HG03469 (cell line): ENCODE data around the gene EFNA2.

Source experiments
- ATAC-seq: cut with Tn5 transposase; IDR thresholded peaks from one replicate; pipeline ENCODE4 v1.9.1; 2021; ENCODE audit warnings: mild to moderate bottlenecking, moderate library complexity, moderate number of reproducible peaks; ENCODE audit not compliant: unreplicated experiment

EFNA2 gene

DNA sequence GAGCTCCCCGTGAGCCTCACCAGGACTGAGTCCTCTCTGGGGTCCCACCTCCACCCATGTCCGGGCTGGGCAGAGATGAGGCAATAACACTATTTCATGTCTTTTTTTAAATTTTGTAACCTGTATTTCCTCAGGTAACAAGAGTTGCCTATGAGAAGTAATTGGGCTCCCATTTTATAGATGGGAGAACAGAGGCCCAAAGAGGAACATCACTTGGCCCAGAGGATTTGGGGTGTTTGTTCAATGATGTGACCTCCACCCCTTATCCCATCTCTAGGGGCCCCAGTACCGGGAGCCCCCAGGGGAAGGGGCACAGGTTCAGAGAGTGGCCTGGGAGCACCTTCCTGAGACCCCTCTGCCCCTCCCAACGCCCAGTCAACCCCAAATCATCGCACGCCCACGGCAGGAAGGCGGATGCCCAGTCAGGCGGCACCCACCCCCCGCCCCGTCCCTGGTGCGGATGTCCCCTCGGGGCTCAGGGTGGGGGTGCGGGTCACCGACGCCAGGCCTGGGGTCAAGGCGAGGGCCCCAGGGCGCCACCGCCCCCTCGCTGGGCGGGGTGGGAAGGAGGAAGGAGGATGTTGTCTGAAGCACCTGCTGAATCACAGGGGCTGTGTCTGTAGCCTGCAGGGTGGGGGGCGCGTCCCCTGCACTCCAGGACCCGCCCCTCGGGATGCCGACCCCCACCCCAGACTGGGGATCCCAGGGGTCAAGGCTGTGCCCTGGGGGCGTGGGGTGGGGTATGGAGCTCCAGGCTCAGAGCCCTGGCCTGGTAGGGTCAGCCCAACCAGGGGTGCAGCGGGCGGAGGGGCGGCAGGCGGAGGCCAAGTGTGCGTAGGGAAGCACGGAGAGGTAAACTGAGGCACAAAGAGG, 25.6 kb upstream of the EFNA2 start:
- ATAC-seq = peak; percentile 0

DNA sequence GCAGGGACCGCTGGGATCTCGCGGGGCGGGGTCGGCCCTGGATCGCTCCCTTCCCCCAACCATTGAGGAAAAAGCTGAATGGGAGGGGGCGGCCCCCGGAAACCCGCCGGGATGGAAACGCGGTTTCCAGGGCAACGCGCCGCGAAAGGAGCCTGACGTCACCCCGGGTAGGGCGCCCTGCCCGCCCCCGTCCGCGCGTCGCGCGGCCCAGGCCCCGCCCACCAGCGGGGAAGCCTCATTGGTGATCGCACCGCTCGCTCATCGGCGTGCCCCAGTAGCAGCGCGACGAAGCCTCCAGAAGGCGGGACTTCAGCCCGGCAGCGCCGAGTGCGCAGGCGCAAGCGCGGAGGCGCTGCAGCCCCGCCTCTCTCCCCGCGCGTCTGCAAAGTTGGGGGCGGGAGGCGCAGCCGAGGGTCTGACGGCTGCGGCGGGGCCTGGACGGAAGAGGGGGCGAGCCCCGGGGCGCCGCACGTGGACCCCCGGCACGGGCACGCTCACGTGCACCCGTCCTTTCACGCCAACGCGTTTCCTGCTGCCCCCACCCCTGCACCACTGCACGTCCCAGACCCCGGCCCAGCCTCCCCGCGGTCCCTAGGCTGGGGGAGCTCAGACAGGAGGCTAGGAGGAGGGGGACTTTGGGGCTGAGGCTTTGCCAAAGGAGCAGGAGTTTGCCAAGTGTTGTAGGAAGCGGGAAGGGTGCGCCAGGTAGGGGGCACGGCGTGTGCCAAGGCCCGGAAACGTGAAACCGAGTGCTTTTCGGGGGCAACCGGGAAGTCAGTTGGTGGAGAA, 24.7 kb upstream of the EFNA2 start:
- ATAC-seq = peak; percentile 34

DNA sequence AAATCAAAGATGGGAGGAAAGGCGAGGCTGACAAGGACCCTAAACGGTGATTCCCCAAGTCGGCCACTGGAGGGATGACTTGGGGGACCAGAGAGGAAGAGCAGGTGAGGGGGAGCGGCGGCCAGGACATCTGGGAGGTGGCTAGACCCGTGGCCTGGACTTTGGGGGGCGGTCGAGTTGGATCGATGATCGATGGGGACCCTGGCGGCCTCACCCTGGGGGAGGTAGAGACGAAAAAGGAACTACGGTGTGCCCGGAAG, 24.2 kb upstream of the EFNA2 start:
- ATAC-seq = no peak

DNA sequence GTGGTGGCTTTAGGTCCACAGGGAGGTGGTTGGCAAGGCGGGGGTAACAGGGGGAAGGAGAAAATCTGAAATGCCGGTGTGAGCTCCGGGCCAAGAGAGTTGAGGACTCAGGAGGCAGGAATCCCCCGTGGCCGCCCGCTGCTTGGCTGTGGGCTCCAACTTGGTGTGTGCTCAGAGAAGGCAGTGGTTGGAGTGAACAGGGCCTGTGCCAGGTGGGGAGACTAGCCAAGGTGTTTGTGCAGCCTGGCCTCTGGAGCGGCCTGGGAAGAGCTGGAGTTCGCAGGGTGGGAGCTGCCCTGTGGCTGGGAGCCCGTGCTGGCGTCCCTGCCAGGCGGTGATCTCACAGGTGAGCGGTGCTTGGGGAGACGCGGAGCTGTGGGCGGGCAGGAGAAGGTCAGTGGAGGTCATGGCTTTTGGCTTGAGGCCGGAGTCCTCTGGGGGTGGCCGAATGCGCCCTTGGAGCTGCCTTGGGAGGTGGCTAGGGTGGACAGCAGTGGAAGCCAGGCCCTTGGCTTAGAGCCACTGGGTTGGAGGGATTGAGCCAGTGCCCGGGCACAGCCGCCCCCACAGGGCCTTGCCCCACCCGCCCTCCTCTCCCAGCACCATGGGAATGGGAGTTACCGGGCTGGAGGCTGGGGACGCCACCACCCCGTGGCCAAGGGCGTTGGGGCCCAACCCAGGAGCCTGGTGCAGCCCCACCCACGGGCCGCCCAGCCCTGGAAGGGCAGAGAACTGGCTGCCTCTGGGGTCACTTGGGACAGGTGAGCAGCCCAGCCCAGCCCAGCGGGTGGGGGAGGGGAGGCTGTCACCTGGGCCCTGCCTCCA, 23.7 kb upstream of the EFNA2 start:
- no peak for ATAC-seq

DNA sequence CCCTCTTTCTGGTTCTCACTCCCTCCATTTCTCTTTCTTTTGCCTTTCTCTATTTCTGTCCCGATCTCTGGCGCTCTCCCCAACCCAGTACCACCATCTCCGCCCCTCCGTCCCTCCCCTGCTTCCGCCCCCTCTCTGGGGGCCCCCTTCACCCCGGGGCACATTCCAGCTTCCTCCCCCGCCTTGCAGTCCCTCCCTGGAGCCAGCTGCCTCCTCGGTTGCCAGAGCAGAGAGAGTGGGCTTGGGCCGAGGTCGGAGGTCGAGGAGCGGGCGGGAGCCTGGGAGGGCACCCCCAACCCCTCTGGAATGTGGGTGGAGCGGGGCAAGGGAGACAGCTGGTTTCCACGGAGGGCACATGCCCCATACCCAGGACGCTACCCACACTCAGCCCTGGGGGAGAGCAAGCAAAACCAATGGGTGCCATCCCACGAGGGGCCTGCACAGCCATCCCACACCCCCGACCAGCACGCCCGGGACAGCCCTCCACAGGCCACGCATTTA, 23.0 kb upstream of the EFNA2 start:
- ATAC-seq = no peak

DNA sequence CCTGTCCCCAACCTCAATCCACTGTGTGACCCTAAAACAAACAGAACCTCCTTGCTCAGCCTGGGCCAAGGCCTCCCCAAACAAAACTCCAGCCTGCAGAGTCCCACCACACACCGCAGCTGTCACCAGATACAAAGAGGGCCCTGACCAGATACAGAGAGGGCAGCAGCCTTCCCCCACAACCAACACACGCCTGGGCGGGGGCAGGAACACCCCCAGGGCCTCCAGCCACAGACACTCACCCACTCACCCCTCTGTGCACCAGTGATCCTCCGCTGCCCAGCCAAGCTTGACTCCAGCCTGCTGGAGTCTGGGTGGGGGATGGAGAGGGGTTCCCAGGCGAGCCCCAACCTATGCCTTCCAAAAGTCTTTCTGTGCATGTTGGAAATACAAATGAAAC, 22.5 kb upstream of the EFNA2 start:
- ATAC-seq = no peak

DNA sequence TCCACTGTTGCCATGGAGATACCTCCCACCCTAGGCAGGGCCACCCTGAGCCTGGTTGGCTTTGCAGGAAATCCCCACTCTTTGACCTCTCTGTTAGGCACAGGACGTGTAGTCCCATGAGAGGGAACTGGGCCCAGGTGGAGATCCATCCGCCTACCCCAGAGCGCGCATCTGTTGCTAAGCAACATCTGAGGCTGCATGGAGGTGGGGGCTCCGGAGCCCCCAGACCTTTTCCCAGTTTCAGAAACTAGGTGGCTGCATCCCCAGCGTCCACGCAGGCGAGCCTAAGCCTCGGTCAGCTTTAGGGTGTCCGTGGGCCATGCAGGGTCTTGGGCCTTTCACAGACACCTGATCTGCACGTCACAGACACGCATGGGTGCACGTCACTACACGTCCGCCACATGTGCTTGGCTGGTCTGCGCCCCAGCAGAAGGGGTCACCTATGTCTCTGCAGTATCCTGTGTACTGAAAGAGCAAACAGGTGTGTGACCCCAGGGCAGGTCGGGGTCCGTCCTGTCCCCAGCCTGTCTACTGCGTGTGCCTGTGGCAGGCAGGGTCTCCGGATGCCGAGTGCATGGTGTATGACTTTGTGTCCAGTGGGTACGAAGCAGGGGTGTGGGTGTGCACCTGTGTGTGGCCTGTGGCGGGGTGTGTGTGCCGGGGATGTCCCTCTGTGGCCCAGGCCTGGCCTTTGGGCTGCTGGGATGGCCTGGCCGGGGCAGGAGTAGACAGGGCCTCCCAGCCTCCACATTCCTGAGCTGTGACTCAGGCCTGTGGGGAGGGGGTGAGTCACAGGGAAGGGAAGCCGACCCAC, 20.7 kb upstream of the EFNA2 start:
- no peak for ATAC-seq

DNA sequence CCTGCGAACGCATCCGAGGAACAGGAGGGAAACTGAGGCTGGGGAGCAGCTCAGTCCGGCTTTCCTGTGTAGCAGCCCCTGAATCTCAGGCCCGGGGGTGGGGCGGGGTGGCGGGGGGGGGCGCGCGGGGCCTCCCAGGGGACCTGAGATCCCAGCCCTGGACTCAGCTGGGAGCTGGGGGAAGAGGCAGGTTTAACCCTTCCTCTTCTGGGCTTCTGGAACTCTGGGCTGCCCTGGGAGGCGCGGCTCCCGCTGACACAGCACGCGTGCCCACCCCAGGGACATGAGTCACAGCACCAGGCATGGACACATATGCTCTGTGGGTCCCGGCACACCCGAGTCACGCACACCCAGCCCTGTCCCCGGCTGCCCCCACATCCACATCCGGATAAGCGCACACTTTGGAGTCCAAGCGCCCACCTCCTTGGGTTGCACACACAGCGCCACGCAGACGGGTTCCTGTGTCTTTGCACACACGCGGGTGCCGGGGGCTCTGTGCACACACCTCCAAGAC, 20.0 kb upstream of the EFNA2 start:
- no peak for ATAC-seq

DNA sequence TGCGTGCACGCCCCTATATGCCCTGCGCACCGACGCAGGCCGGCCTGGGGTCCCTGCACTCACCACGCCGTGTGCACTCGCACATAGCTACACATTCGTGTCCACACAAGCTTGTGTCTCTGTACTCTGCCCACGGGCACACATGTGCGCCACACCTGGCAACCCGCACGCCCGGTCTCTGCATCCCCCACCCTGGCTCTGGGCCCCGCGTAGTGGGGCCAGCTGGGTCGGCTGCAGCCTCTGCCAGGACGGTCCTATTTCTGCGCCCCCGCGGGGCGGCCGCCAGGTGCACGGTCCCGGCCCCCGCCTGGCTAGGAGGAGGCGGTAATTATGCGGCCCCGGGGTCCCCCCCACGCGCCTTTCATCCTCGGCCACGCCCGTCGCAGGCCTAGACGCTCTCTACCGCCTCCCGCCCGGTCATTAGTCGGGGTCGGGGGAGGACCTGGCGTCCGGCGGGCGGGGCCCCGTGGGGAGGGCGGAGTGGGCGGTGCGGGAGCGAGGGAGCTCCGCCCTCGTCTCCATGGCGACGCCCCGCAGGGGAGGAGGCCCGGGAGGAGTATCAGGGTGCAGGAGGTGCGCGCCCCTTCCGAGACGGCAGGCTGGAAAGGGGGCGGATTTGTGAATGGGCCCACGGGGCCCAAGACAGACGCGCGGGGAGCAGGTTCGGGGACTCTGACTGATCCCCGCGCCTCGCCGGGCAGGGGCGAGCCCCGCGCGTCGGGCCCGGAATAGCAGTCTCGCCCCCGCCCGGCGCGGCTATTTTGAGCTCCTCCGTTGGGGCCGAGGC, 19.4 kb upstream of the EFNA2 start:
- ATAC-seq = no peak

DNA sequence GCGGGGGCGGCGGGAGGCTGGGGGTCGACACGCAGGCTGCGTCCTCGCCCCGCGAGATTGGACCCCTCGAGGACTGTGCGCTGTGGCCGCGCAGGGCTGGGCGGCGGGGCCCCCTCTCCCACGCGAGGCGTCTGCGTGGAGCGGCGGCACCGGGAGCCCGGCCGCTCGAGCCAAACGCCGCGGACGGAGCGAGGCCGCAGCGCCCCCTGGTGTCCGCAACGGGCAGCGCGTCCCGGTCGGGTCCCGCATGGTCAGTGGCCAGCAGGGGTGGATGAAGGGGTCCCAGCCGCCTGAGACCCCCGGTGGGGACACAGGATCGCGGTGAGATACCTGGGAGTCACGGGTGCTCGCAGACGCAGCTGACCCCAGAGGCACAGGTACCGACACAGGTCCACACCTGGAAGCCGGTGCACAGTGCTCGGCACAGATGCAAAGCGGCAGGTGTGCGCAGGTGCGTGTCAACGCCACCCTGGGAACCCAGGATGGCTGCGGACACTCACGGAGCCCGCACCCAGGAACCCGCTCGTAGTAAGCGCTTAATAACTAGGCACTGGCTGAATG, 18.7 kb upstream of the EFNA2 start:
- ATAC-seq = no peak

DNA sequence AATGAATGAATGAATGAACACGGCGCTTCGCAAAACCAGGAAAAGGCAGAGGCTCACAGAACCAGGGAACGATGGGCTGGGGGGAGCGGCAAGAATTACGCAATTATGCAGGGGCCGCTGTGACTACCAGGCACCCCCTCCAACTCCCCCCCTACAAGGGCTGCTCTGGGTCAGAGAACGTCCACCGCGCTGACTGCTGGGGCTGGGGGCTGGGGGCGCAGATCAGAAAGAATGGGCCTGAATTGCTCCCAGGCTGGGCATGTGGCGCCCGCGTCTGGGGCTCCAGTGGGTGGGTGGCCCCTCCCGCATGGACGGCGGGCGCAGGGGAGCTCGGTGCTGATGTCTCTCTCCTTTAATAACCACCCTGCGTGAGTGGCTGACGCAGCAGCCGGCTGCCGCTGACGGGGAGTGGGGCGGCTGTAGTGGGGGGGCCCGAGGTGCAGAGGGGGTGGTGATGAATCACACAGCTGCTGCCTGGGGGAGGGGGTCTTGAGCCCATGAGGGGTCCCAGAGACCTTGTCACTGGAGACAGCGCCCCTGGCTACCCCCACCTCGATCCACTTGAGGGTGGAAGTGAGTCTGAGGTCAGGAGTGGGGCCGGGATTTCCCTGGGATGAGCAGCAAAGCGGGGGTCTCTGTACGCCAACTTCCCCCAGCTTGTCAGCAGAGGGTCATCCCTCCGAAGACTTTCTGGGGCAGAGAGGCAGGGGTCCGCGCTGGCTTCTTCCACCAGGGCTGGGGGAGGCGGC, 18.0 kb upstream of the EFNA2 start:
- no peak for ATAC-seq

DNA sequence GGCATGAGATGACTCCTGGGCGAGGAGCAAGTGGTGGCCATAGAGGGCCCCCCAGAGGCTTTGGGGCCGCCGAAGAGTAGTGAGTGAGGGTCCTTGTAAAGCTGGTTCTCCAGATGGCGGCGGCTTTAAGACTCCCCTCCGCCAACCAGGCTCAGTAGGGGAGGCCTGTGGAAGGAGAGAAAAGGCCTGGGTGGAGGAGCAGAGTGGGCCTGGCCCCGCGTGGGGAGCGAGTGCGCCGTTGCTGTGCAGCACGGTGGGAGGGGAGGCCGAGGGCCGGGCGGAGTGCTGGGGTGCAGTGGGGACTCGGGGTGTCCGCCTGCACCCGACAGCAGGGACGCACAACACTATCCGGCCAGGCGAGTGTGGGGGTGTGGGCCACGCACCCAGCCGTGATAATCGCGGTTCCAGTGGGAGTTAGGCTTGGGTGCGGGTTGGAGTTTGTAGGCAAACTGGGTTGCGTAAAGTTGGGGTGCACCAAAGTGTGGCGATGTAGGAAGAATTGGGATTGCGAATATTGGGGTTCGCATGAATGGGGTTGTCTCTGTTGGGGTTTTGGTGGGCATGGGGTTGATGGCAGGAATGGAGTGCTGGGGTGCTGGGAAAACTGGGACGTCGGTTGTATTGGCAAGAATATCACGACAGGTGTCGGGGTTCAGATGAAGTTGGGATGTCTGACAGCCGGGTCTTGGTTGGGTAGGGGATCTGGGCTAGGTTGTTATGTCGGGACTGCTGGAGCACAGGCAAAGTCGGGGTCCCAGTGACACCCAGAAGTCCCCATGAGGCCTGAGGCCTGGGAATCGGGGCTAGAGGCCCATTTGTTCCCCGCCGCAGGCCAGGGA, 17.2 kb upstream of the EFNA2 start:
- ATAC-seq = no peak

DNA sequence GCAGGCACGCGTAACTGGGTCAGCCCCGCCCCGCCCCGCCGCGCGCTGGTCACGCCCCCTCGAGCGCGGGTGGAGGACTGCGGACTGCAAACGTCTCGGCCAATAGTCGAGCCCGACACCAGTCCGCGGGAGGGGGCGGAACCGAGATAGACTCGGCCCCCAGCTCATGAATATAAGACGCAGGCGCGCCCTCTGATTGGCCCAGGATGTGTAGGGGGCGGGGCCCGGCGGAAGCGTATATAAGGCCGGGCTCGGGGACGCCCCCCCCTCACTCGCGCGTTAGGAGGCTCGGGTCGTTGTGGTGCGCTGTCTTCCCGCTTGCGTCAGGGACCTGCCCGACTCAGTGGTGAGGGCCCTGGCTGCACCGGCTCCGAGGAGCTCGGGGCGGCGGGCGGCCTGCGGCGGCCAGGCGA, 16.6 kb upstream of the EFNA2 start, which contains the start of gene CIRBP:
Gene CIRBP, plus strand, starts transcription at position 268 of the 413 bp plus-strand sequence. CDS start 1,602 bp downstream, outside the sequence.
- peak; percentile 28 for ATAC-seq

DNA sequence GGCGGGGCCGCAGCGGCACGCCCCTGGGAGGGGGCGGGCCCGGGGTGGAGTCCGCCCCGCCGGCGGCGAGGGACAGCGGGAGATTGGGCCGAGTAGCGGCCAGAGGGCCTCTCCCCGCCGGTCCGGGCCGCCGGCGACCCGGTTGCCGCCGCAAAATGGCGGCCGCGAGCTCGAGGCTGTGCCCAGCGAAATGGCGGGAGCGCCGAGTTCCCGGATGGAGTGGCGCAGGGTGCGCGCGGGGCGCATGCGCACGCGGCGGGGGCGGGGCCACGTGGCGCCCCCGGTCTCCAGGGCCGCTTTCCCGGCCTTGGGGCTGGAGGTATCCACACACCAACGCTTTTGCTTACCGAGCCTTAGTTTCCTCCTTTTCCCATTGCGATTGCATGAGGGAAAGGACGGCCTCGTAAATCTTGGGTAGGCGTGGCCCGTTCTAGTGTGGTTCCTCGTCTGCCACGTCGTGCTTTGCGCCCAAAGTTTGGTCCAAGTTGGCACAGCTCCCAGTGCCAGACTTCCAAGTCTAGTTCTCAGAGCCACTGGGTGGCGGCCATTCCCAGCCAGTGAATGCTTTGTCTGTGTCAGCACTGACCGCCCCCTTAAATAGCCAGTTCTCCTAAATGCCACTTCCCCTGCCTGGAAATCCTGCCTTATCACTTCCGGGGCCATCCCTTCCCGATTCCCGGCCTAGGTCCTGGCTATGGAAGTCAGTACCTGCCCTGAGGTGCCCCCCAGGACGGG, 16.0 kb upstream of the EFNA2 start:
- ATAC-seq = peak; percentile 9

DNA sequence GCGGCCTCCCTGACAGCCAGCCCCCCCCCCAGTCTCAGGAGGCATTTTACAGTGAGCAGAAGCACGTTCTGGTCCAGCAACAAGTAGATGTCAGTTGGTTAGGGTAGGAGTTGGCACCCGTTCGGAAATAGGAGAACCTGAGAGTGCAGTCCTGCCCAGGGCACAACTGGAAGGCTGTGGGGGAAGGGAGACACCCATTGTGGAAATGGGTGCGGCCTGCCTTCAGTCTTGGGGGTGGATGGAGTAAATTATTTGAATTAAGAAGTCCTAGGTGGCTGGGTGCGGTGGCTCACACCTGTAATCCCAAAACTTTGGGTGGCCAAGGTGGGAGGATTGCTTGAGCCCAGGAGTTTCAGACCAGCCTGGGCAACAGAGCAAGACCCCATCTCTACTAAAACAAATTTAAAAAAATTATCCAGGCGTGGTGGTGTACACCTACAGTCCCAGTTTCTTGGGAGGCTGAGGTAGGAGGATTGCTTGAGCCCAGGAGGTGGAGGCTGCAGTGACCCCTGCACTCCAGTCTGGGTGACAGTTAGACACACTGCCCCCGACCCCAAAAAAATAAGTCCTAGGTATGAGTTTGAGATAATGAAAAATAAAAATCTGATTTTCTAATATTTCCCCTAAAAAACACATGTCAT, 15.3 kb upstream of the EFNA2 start:
- no peak for ATAC-seq

DNA sequence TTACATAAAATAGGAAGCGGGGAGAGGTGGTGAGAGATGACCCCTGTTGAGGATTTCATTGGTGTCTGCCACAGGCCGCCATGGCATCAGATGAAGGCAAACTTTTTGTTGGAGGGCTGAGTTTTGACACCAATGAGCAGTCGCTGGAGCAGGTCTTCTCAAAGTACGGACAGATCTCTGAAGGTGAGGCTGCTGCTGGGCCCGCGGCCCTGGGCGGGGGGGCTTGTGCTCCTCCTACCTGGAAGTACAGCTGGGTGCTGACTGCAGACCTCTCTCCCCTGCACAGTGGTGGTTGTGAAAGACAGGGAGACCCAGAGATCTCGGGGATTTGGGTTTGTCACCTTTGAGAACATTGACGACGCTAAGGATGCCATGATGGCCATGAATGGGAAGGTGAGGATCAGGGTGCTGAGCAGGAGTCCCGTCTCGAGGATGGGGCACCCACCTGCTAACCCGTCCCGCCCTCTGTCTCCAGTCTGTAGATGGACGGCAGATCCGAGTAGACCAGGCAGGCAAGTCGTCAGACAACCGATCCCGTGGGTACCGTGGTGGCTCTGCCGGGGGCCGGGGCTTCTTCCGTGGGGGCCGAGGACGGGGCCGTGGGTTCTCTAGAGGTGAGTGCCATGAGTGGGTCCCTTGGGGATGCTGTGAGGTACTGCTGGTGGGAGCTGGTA, 14.7 kb upstream of the EFNA2 start:
- no peak for ATAC-seq
